MM.1S (cell line): ENCODE results near the gene FAM131C.

Experiments used
- CTCF ChIP-seq: fragments of 300-600 bp; sonication (generic); IDR thresholded peaks from 2 replicates; pipeline ENCODE4 v1.5.1; 2016; ENCODE audit warnings: antibody characterized with exemption, low read length, mixed read lengths
- EZH2 ChIP-seq: fragments of 300-600 bp; sonication (generic); optimal IDR thresholded peaks from 2 replicates; pipeline ENCODE3; 2017; ENCODE audit warnings: low read depth, mild to moderate bottlenecking, antibody characterized with exemption, low read length, mixed read lengths
- EZH2phosphoT487 ChIP-seq: fragments of 300-600 bp; sonication (generic); IDR thresholded peaks from 2 replicates; pipeline ENCODE4 v1.6.1; 2018; ENCODE audit warnings: antibody characterized with exemption, low read length

- no peak for TF ChIP-seq CTCF
- no peak for TF ChIP-seq EZH2
- TF ChIP-seq EZH2phosphoT487: no peak
Observed at GRCh38 chr1:16116002-16116401, 42.6 kb upstream of the FAM131C start.
